HTERT RPE-1 (cell line): ENCODE measurements around the gene MTHFSD.

Experiments used
- in situ Hi-C: fragments of 300-500 bp; cut with MboI; formaldehyde crosslinking; loops from 4 replicates; pipeline ENCODE4 v1.14.3; 2020; ENCODE audit warnings: low sequenced_read_pairs

MTHFSD gene

DNA sequence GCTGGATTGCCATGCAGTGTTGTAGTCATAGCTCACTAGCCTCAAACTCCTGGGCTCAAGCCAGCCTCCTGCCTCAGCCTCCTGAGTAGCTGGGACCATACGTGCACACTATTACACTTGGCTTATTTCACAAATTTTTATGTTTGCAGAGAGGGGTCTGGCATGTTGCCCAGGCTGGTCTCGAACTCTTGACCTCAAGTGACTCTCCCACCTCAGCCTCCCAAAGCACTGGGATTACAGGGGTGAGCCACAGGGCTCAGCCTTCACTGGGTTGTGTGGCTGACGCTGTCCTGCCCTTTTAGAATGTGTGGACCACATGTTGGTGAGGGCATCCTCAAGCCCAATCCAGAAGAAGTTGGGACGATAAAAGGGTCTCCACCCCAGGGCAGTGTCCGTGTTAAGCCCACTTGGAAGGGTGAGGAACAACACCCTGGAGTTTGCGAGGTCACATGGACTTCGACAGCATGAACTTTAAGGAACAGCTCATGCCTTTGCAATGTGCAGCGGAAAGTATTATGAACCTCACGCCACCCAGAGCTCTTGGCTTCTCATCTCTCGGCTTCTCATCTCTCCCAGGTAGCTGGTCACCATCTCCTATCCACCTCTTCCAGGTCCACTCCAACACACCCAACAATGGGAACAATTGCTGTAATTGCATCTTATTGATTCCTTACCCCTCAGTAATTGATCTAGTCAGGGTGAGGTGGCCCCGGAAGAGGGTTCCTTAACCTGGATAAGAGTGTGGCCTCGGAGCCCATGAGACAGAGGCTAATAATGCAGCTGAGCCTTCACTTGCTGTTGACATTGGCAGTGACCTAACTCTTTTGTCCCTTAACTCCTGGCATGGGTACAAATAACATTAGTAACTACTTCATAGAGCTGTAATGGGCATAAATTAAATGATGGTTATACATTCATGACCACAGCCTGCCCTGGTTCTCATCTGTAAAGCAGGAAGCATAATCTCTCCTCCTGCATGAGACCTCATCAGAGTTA is 30.0 kb upstream of the MTHFSD start:
- in situ Hi-C loops: no loop called here

DNA sequence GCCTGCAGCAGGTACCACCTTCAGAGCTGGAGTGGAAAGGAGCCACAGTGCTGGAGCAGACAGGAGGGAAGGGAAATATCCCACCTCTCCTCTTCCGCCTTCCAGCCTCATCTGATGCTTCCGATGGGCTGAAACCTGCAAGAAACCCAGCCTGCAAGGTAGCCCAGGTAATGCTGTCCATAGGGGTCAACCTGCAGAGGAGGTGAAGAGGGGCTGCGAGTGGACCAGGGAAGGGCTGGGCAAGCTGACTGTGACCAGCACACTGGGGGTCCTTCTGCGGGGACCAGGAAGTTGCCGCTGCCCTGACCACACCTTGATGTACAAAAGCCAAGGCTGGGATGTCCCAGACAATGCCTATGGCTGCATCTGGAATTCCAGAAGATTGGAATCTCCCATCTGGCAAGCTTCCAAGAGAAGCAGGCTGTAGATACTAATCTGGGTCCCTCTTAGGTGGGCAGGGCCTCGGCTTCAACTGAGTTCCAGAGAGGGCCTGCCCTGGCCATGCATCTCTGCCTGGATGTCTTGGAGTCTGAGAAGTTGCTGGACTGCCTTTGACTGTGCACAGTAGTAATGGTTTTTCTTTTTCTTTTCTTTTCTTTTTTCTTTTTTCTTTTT is 29.1 kb upstream of the MTHFSD start:
- in situ Hi-C loops: no loop called here

DNA sequence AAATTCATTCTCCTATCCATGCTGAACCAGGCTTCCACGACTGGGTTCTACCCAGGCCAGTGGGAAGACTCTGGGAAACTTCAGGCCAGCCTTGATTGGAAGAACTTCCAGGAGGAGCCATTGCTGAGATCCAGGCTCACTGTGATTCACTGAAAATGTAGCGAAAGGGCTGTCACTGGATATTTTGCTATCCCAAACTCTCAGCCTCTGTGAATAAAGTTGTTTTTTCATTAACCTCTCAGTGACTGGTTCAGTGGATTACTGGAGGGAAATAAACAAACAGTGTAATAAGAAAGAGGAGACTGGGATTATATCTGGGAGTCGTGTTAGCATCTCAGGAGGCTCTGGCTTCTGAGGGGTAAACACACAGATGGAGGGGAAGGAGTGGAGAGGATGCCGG is 26.4 kb upstream of the MTHFSD start:
- in situ Hi-C loops: no loop called here

DNA sequence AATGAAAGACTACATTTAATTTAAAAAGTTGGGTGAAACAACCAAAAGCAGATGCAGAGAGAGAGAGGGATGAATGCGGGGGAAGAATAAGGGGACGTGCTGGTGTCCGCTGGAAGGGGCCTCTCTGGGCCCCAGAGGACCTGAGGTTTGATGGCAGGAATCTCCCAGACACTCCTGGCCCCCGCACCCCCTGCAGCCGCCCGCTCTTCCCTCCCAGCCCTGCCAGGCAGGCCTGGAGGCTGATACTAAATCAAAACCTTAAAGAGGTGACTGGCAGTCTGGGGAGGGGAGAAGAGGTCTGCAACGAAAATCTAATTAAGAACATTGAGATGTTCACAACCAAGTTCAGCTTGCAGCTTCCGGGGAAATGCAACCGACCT is 25.7 kb upstream of the MTHFSD start:
- in situ Hi-C loops: no loop called here

DNA sequence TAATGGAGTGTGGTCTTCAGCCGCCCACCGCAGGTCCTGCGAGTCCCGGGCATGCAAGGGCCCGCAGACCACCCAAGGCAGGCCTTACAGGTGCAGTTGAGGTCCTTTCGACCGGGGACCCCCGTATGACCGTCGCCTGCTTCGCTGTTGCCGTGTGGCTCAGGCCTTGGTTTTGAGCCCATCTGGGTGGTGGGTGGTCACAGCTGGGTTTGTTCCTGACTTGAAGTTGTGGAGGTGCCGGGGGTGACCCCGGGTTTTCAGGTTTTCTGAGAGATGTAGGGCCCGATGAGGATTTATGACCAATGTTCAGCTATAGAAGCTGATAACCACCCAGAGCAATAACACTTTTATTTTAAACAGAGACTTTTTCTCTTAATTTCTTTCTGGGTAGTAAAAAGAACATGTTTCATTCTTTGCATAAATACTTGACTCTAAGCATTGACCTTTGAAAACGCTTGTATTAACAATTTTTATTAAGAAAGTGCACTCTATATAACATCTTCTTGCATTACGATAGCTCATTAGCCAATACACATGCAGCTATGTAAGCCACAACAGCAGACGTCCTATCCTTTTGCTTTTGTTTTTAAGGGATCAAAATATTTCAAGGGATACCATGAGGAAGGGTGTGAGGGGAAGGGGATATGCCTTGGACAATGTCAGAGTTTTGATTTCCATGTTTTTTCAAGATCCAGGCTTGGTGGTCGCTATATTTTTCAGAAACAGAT is 25.2 kb upstream of the MTHFSD start:
- in situ Hi-C loops: no loop called here

DNA sequence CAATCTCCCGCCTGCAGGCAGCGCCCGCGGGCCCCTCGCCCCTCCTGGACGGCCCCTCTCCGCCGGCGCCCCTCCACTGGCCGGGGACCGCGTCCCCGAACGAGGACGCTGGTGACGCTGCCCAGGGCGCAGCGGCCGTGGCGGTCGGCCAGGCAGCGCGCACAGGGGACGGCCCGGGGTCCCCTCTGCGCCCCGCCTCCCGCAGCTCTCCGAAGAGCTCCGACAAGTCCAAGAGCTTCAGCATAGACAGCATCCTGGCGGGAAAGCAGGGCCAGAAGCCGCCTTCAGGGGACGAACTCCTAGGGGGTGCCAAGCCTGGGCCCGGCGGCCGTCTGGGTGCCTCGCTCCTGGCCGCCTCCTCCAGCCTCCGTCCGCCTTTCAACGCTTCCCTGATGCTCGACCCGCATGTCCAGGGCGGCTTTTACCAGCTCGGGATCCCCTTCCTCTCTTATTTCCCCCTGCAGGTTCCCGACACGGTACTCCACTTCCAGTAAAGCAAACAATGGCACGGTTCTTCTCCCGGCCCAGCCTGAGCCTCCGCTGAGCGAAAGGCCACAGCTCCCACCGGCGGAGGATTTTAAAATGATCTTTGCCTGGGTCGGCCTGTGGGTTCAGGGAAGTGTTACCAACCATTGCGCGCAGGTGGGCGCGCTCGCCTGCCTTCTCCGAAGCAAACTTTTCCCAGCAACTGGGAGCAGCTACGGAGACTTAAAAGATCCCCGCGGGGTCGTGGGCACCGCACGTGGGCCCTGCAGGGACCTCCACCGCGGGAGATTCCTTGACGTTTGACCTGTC is 24.4 kb upstream of the MTHFSD start:
- in situ Hi-C loops: no loop called here

DNA sequence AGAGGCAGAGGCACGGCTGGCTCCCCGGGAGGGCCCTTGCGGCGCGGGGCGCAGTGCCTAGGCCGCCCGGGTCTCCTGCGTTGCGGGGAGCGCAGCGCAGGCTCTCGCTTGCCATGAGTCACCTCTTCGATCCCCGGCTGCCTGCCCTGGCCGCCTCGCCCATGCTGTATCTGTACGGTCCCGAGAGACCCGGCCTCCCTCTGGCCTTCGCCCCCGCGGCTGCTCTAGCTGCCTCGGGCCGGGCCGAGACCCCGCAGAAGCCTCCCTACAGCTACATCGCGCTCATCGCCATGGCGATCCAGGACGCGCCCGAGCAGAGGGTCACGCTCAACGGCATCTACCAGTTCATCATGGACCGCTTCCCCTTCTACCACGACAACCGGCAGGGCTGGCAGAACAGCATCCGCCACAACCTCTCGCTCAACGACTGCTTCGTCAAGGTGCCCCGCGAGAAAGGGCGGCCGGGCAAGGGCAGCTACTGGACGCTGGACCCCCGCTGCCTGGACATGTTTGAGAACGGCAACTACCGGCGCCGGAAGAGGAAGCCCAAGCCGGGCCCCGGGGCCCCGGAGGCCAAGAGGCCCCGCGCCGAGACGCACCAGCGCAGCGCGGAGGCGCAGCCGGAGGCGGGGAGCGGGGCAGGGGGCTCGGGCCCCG is 23.7 kb upstream of the MTHFSD start:
- in situ Hi-C loops: no loop called here

DNA sequence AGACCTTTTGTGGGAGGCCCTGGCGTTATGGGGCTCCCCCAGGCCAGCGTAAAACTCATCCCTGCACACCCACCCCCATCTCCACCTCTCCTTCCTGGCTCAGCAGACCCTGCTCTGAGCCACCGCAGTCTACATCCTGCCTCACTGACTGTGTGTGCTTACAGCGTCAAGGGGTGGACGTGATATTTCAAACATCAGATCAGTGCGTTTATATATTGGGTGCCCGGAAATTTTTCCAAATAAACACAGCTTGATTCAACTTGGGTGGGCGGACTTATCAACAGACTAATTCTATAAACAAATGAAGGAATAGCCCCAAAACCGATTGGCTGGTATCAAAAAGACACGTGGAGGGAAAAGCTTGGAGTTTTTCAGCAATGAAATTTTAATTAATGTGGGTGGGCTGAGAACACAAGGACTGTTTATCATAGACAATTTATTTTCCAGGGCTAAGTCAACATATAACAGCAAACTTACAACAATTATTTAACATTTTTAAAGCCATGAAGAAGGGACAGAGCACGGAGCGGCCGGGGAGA is 23.1 kb upstream of the MTHFSD start, which contains the start of gene FOXL1:
Gene FOXL1 (plus strand): TSS at position 489 of the 539 bp plus-strand sequence. CDS start 175 bp downstream, outside the sequence.
- in situ Hi-C loops: no loop called here

DNA sequence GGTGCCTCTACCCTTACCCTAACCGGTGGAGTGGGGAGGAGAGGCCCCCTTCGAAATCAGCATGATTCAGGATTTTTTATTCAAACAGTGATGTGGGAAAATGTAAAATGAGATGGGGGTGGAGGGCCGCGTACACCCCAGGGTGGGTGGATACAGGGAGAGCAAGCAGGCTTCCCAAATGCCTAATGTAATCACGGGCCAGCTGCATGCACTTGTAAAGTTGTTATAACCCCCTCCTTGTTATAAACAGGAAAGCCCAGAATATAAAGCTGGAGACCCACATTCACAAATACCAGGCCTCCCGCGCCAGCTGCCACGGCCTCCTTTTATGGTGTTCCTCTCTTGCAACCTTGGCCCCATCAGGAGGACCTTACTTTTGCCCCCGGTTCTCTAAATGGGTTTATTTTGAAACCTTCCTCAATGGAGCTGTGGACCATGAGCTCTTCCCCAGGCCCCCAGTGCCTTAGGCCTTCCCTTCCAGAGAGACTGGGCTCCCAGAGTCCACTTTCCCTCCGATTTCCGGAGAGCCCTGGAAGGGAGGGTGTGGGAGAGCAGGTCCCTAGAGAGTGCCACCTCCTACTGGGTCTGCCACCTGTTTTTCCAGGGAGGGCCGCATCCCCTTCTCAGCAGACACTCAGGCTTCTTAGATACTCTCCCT is 22.4 kb upstream of the MTHFSD start:
- in situ Hi-C loops: no loop called here

DNA sequence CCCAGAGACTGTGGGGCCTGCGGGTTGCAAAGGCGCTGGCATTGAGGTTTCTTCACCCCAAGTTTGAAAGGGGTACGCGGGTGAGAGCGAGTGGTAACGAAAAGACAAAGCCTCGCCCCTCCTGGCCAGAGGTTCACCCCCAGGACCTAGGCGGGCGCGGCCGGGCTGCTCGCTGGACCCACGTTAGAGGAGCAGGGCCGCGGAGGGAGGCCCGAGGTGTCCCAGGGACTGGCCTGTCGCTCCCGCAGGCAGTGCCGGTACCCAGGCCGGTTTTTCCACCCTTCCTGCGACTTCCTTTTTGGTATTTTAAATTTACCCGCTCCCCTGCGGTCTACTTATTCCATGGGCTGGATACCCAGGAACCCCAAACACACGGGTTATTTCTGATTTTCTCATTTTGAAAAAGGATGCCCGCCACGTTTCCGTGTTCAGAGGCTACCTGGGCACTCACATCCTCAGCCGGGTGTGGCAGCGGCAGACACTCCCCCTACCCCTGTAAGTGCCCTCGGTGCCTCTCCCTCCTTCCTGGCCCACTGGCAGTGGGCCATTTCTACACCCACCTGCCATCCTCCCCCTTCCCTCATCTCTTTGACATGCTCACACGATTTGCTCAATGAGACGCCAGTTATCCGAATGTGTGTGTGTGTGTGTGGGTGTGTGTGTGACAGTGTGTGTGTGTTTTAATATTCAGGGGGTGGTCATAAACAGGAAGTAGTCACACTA is 21.7 kb upstream of the MTHFSD start:
- in situ Hi-C loops: no loop called here

DNA sequence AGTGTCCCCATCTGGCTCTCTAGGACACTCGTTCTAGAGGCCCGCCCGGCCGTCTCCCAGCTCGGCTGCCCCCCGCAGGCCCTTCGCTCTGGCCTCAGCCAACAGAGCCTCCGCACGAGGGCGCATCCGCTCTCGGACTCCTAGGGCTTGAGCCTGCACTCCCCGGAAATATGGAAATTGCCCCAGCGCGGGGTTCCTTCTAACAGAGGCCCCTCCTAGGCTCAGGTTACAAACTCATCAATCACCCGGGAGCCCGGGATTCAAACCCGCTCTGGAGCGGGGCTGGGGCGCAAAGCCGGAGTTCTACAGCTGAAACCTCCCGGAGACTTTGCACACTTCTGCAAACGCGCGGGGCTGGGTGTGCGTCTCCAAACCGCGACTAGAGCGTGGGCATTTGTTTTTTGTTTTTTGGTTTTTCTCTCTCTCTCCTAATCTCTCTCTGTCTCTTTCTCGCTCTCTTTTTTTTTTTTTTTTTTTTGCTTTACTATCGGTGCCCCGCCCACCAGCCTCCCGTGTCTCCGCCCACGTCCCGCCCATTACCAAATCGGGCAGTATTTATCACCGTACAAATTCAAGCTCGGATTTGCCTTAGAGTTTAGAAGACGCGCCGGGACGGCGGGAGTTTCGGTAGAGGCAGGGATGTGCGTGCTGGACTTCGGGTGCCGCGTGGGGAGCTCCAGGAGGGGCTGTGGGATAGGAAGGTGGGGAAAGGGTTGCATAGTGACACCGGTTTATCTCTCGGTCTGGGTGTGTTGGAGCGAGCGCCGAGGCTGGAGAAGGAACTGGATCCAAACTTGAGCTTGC is 20.9 kb upstream of the MTHFSD start:
- in situ Hi-C loops: no loop called here

DNA sequence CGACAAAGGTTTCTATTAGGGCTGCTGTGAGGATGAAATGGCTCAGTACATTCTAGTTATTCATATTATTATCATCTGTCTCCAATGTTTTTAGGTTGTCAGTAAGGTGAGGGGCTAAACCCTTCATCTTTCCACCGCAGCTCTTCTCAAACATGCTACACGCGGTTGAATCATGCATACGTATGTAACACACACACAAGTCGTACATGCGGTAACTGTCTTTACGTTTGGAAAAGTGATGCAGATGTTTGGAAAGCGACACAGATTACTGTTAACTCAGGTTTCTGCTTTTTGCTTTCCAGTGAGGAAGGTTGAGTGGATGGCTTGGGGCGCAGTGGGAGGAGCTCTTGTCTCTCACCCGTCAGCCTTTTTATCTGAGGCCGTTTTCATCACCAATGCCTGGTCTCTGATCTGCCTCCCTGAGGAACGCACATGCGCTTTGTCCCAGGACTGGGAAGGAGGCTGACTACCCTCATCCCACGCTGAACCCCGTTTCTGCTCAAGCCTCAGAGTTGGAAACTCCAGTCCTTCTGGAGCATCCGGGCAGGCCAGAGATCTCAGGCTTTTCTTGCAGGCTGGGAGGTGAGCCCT is 20.2 kb upstream of the MTHFSD start:
- in situ Hi-C loops: no loop called here

DNA sequence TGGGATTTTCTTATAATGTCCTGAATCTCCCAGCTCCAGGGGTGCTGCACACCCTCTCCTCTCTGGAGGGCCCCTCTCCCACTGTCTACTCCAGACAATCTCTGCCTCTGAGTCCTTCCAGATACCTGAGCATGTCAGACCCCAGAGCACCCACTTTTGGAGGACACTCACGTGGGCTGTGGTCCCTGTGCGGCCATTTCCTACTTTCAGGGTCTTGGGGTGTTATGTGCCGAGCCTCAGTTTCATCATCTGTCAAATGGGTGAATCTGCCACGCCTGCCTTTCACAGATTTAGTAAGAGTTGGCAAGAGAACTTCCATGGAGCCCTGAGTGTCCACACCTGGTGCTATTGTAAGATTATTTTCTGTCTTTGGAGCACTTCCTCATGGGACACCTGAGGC is 19.6 kb upstream of the MTHFSD start:
- in situ Hi-C loops: no loop called here

DNA sequence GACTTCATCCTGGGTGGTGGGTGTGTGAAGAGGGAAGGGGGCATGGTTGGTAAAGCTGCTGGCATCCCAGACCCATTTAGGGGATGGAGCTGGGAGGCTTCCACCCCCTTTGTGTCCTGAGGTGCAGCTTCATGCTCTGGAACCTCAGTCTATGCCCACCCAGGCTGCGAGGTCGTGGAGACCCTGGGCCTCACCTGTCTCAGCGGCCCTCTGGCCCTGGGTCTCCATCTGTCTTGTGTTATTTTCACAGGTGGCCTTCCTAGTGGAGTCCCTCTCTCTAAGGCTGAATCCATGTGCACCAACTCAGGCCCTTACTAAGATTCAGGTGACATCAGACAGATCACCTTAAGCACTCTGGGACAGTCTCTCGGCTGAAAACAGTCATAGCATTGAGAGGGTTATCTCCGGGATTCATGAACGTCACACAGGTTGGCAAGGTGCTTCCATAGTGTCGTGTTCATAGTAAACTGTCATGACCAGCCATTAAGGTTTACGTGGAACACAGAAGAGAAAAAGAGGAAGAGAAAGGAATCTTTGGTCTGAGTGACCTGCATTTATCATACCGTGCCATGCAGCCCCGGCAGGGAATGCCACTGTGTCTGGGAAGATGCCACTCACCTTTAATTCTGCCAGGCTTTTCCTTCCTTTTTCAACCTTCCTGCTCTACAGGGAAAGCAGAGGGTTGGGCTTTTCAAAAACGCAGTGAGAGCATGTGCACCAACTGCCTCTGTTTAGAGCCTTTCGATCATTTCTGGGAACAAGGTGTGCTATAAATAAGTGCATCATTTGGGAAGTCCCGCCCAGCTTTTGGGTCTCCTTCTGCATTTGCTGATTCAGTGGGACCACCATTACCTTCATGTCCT is 18.8 kb upstream of the MTHFSD start:
- in situ Hi-C loops: no loop called here

DNA sequence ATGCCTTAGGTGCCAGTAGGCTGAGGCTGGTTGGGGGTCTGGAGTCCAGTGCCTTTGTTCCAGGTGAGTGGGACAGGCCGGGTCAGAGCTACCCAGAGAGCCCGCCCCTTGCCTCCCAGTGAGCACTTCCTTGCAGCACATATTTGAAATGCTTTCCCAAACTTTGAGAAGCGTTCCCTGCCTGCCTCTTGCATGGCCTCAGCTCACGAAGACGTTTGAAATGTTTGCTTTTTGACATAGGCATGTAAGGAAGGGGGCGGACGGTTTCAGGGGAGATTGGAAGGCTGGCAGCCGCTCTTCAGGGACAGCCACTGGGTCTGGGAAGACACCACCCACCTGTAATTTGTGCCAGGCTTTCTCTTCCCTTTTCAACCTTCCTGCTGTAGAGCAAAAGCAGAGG is 18.2 kb upstream of the MTHFSD start:
- in situ Hi-C loops: no loop called here

DNA sequence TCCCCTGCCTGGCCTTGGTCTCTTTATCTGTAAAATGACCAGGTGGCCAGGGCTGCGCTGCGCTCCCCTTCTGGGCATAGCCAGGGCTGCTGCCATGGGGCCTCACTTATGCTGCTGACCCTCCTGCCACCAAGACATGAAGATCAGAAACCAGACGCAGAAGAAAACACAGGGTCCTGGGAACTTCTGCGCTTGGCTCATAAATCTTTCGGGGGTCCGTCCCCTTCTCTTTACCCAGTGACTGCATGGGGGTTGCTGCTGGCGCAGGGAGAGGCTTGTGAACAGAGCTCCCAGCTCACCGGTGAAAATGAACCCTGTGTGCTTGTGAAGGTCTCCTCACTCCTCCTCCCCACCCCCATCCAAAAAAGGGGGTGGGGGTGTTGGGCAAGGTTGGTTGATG is 17.6 kb upstream of the MTHFSD start:
- in situ Hi-C loops: no loop called here
